ENCODE data around the gene METTL1.

The METTL1 gene

GRCh38 chr12:57807285-57807684 is 35.4 kb upstream of the METTL1 start:
- TF ChIP-seq CTCF (IDR thresholded peaks at IDR 0.05; ENCODE audit: low read depth, low read length), result no peak
- no peak overlapping the region for H3K4me3 ChIP-seq (ENCODE audit: low read depth, low read length)

- no peak overlapping the region for H3K4me3 ChIP-seq (ENCODE audit: low read depth, low read length)
- TF ChIP-seq CTCF (IDR thresholded peaks at IDR 0.05; ENCODE audit: low read depth, low read length), result no peak
These were observed 34.8 kb upstream of the METTL1 start for GRCh38 chr12:57806677-57807076.

GRCh38 chr12:57803319-57803893 is 31.5 kb upstream of the METTL1 start:
- TF ChIP-seq CTCF (IDR thresholded peaks at IDR 0.05; ENCODE audit: low read depth, low read length), result peak; percentile 88
- H3K4me3 ChIP-seq (ENCODE audit: low read depth, low read length), result no peak overlapping the region

GRCh38 chr12:57802607-57803006 is 30.7 kb upstream of the METTL1 start:
- TF ChIP-seq CTCF (IDR thresholded peaks at IDR 0.05; ENCODE audit: low read depth, low read length), result no peak
- no peak overlapping the region for H3K4me3 ChIP-seq (ENCODE audit: low read depth, low read length)

GRCh38 chr12:57800965-57801364 is 29.1 kb upstream of the METTL1 start:
- TF ChIP-seq CTCF (IDR thresholded peaks at IDR 0.05; ENCODE audit: low read depth, low read length), result no peak
- H3K4me3 ChIP-seq (ENCODE audit: low read depth, low read length), result no peak overlapping the region

- no peak for TF ChIP-seq CTCF (IDR thresholded peaks at IDR 0.05; ENCODE audit: low read depth, low read length)
- no peak overlapping the region for H3K4me3 ChIP-seq (ENCODE audit: low read depth, low read length)
These were observed 26.0 kb upstream of the METTL1 start for GRCh38 chr12:57797933-57798332.

GRCh38 chr12:57796996-57797395 is 25.1 kb upstream of the METTL1 start:
- no peak overlapping the region for H3K4me3 ChIP-seq (ENCODE audit: low read depth, low read length)
- no peak for TF ChIP-seq CTCF (IDR thresholded peaks at IDR 0.05; ENCODE audit: low read depth, low read length)

All from WI38 (cell line).